ENCODE data around the gene GPR171. TPM values are rescaled to one million over a fixed set of nuclear protein-coding genes. Genes with fewer than 3 reads are reported as not detected.
"Not testable (repeated sequence)": the region's sequence is repeated elsewhere in the genome, so short reads cannot be mapped to it uniquely, and the experiment has no call there.

The GPR171 gene, protein sequence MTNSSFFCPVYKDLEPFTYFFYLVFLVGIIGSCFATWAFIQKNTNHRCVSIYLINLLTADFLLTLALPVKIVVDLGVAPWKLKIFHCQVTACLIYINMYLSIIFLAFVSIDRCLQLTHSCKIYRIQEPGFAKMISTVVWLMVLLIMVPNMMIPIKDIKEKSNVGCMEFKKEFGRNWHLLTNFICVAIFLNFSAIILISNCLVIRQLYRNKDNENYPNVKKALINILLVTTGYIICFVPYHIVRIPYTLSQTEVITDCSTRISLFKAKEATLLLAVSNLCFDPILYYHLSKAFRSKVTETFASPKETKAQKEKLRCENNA
- total RNA-seq = 154 and 170 TPM in 2 replicates

DNA sequence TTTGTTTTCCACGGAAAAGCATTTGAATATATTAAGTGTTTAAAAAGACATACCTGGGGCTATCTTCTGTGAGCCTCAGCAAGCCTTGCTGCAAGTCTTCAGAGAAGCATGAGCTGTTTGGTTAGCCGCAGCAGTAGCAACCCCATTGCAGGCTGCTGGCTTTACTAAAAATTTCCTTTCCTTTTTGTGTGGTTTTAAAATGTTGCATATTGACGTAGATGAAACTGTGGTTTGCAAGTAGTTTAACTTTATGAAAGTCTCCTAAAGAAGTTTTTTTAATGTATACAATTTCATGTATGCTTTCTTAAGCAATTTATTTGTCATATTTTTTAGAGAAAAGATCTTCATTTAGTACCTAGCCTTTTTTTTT is at the start of gene GPR171:
Gene GPR171, minus strand, starts transcription at position 166 of the 370 bp plus-strand sequence. CDS start 3,830 bp downstream, outside the sequence.
- intact Hi-C loops (cut with micrococcal nuclease) = loop anchor here (1.0 to 5.0 kb wide), 9 partner anchors 24 to 1631 kb away; partner anchors contain the start of genes EIF2A, SERP1, SIAH2 and TSC22D2

- intact Hi-C loops (cut with micrococcal nuclease) = no loop called here
Observed at GRCh38 chr3:151248772-151249337, 45.8 kb upstream of the GPR171 start.

DNA sequence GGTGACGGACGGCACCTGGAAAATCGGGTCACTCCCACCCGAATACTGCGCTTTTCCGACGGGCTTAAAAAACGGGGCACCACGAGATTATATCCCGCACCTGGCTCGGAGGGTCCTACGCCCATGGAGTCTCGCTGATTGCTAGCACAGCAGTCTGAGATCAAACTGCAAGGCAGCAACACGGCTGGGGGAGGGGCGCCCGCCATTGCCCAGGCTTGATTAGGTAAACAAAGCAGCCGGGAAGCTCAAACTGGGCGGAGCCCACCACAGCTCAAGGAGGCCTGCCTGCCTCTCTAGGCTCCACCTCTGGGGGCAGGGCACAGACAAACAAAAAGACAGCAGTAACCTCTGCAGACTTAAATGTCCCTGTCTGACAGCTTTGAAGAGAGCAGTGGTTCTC is 39.0 kb upstream of the GPR171 start:
- intact Hi-C loops (cut with micrococcal nuclease) = not testable (repeated sequence)

- intact Hi-C loops (cut with micrococcal nuclease) = no loop called here
Observed at GRCh38 chr3:151236736-151237135, 33.7 kb upstream of the GPR171 start.

DNA sequence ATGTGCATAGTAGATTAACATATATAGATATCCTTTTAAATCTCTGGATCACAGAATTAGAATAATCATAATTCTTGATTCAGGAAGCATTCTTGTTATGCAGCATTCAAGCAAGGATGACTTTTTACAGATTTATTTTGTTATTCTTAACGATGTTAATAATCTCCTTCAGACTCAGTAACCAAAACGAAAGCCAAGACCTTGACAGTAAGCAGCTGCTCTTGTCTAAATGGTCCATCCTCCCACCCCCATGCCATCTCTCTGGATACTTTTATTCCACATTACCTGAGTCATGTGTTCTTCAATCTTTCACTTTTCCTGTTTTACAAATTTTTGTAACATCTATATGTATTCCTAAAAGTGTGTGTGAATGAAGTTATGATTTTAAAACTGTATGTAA is 33.3 kb upstream of the GPR171 start:
- intact Hi-C loops (cut with micrococcal nuclease) = no loop called here

- intact Hi-C loops (cut with micrococcal nuclease) = no loop called here
Observed at GRCh38 chr3:151234825-151235224, 31.8 kb upstream of the GPR171 start.

DNA sequence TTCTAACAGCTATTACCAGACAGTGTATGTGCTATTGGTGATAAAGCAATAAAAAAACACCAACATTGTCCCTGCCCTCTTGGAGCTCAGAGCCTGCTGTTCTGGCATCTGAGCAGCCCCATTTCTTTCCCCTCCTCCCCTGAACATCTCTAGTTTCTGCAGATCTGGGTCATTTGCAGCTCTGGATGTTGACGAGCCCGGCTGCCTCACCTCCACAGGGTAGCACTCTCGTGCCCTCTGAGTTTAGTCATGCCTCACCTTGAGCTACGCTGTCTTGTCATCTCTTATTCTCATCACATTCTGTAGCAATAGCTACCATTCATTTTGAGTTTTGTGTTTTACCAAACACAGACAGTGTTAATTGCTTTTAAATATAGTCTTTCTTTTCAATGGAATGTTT is 30.0 kb upstream of the GPR171 start:
- intact Hi-C loops (cut with micrococcal nuclease) = no loop called here

GRCh38 chr3:151232403-151232802 is 29.4 kb upstream of the GPR171 start:
- intact Hi-C loops (cut with micrococcal nuclease) = not testable (repeated sequence)

DNA sequence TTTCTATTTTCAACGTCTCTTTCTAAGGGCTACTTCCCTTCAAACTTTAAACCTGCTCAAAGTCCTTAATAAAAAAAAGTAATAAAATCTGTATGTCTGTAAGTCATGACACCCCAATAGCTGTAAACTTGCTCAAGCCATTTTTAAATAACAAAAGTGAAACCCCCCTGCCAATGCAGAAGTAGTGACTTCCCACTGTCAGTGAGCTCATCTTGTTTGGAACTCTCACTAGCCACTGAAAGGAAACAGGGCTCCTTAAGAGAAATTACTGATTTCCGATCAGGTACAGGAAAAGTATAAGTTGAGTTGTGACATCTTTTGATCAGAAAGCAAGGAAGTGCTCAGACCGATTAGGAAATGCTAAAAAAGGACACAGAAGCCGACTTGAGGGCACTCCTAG is 27.6 kb upstream of the GPR171 start:
- intact Hi-C loops (cut with micrococcal nuclease) = no loop called here

DNA sequence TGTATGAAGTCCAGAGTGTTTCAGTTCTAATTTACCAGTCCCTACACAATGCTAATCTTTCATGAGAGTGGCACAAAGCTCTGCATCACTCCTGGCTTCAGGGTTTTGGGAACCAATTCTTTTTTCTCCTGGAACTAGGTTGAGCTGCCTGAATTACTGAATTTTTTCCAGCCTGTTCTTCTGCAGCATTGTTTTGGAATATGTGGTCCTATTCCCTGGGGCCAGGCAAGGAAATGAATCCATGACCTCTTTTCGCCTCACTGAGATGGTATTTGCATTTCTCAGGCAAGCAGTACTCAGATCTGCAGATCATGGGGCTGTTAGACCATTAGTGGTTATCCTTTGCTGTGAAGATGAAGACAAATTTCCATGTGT is 25.6 kb upstream of the GPR171 start:
- intact Hi-C loops (cut with micrococcal nuclease) = loop anchor here (5.0 kb wide), 2 partner anchors 239 to 609 kb away; no protein-coding TSS in a partner anchor

DNA sequence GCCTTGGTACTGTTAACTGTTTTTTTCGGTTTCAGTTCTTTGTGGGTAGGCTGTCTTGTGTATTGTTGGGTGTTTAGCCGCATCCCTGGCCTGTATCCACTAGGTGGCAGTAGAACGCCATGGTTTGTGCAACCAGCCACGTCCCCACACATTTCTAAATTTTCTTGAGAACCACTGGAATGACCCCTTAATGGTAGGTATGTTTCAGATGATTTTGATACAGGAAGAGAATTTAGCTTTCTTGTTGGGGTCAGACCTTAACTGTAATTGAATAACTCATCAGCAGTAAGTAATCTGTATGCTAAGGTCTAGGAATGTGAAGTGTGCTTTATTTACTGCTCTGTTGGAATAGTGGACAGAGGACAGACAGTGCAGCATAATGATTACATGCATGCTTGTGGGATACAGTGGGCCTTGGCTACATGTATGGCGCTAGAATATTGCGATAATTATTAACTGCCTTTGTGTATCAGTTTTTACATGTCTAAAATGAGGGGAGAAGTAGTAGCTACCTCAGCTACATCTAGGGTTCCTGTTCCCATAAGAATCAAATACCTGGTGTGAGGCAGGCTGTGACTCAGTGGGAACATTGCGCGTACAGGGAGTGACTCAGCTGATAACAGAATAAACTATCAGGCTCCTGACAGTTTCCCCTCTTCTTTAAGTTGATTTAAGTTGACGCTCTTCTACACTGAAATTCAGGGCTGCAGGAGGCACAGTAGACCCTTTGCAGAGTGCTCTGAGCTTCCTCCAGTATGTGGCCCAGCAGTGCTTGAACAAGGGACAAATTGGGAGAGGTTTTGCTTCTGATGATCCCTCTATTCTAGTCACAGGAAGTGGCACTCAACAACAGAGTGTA is 25.0 kb upstream of the GPR171 start:
- intact Hi-C loops (cut with micrococcal nuclease) = loop anchor here (1.0 to 5.0 kb wide), 8 partner anchors 19 to 691 kb away; partner anchors contain the start of gene GPR171

- intact Hi-C loops (cut with micrococcal nuclease) = loop anchor here (1.0 to 5.0 kb wide), 8 partner anchors 18 to 691 kb away; partner anchors contain the start of gene GPR171
Observed at GRCh38 chr3:151227266-151227806, 24.3 kb upstream of the GPR171 start.

- intact Hi-C loops (cut with micrococcal nuclease) = loop anchor here (1.0 to 5.0 kb wide), 8 partner anchors 18 to 692 kb away; partner anchors contain the start of gene GPR171
Observed at GRCh38 chr3:151226825-151227224, 23.8 kb upstream of the GPR171 start.

GRCh38 chr3:151226088-151226563 is 23.1 kb upstream of the GPR171 start:
- intact Hi-C loops (cut with micrococcal nuclease) = loop anchor here (2.0 to 5.0 kb wide), 4 partner anchors 23 to 693 kb away; partner anchors contain the start of gene GPR171

- intact Hi-C loops (cut with micrococcal nuclease) = loop anchor here (5.0 kb wide), 2 partner anchors 242 to 612 kb away; no protein-coding TSS in a partner anchor
Observed at GRCh38 chr3:151225040-151225975, 22.3 kb upstream of the GPR171 start.

- intact Hi-C loops (cut with micrococcal nuclease) = no loop called here
Observed at GRCh38 chr3:151224268-151224866, 21.4 kb upstream of the GPR171 start.

GRCh38 chr3:151219056-151219455 is 16.0 kb upstream of the GPR171 start:
- intact Hi-C loops (cut with micrococcal nuclease) = no loop called here

DNA sequence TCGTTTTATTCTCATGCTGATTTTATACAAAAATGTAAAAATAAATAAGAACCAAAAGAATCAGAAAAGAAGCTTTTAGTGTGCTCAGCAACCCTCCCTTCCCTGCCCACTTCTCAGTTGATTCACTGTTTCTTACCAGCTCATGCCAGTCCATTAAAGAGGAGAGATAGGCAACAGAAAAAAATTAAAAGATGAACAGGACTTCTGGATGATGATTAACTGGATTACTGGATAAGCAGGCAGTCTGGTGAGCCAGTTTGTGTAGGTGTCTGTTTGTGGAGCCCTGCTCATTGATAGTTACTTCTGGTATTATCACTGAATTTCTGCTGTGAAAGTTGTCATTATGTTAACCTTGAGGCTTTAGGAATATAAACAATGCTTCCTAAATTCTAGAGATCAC is 15.1 kb upstream of the GPR171 start:
- intact Hi-C loops (cut with micrococcal nuclease) = no loop called here

Data from T-helper 2 cell treated with Interferon-gamma antibody and Interleukin-4, amounts not matched to agents 100 ng/mL and 5 ng/mL, for 36 hours (primary cell).